ENCODE measurements around the gene NUP50.
"Not testable (repeated sequence)": the region's sequence is repeated elsewhere in the genome, so short reads cannot be mapped to it uniquely, and the experiment has no call there.

Gene NUP50

DNA sequence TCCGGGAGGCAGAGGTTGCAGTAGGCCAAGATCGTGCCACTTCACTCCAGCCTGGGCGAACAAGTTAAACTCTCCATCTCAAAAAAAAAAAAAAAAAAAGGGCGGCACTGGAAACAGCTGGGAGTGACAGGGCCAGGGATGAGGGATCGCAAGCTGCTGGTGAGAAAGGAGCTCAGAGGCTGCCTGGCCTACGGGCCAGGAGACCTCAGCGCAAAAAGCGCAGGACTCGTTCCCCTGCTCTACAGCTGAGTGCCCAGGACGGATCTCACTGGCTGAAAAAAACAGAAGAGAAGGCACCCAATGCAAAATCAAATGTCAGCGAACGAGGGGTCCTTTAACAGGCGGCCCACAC lies 650 bp upstream of the NUP50 start:
- no peak for DNase-seq

DNA sequence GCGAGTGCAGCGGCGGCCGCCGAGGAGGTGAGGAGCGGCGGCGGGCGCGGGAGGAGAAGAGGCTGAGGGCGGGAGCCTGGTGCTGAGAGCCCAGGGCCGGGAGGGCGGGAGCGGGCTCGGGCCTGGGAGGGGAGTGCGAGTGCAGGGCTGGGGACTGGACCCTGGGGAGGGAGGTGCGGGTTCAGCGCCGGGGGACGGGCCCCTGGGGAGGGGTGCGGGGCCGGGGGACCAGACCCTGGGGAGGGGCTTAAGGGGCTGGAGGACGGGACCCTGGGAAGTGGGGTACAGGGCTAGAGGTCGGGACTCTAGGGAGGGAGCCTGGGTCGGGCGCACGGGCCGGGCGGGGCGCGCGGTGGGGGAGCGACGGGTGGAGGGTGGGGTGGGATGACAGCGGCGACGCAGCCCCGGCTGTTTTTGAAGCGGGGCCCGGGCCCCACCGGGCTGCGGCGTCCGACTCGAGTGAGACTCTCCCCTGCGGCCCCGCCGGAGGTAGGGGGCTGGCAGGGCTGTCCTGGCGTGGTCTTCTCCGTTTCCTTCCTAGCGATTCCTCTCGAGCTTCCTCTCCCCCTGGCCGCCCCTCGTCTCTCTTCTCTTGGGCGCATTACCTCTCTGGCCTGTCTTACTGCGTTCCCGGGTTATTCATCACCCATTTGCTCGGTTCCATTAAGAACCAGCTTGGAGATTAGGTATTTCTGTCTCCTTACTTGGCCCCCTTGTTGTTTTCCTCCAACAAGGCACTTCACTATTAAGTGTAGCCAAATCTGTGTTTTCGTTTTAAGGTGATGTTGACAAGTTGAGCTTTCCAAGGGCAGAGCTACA lies 754 bp downstream of the NUP50 start:
- DNase-seq: no peak

DNA sequence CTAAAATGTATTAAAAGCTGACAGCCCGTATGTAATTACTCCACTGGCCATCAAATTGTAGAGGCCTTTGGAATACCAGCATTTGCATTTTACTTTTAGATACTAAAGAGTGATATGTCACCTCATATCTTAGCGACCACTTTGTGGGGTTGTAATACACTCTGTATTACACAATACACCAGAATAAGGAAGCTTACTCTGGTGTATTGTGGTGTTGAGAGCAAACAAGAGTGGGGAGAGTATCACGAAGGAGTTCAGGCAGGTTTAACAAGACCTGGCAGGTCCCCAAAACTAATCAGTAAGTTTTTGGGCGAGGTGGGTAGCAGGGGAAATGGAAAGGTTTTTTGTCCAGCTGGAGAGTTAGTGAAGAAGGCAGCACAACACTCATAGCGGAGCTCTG lies 3.2 kb downstream of the NUP50 start:
- no peak for DNase-seq

DNA sequence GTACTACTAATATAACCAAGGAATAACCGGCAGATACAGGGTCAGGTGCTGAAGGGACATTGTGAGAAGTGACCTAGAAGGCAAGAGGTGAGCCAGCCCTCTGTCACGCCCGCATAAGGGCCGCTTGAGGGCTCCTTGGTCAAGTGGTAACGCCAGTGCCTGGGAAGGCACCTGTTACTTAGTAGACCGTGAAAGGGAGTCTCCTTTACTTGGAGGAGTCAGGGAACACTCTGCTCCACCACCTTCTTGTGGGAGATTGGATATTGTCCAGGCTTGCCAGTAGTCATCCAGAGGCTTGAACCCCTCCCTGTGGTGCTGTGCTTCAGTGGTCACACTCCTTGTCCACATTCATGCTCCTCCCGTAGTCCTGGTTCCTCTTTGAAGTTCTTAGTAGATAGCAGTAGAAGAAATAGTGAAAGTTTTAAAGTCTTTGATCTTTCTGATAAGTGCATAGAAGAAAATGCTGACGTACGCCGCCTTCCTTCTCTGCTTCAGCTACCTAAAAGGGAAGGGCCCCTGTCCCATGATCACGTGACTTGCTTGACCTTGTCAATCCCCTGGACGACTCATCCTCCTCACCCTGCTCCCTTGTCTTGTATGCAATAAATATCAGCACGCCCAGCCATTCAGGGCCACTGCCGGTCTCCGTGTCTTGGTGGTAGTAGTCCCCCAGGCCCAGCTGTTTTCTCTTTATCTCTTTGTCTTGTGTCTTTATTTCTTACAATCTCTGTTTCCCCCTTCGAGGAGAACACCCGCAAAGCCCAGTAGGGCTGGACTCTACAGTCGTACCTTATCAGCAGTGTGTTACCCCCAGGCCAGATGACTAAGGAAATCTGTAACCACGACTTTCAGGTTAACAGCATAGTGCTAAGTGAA lies 6.1 kb downstream of the NUP50 start:
- DNase-seq: no peak

DNA sequence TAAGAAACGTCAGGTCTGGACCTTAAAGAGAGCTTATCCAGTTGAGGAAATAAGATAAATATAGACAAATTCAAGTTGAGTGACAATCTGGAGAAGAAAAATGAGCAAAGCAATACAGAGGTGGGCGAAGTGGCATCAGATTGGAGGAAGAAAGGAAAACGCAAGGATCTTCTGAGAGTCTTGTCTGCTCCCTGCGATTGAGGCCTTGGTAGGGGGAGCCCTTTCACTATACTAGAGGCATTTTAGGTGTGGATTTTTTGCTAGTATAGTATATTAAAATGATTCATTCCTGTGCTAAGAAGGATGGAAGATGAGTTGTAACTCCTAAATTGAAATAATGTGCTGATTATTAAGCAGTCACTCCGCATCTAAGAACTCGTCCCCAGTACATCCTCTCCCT lies 8.1 kb downstream of the NUP50 start:
- no peak for DNase-seq

DNA sequence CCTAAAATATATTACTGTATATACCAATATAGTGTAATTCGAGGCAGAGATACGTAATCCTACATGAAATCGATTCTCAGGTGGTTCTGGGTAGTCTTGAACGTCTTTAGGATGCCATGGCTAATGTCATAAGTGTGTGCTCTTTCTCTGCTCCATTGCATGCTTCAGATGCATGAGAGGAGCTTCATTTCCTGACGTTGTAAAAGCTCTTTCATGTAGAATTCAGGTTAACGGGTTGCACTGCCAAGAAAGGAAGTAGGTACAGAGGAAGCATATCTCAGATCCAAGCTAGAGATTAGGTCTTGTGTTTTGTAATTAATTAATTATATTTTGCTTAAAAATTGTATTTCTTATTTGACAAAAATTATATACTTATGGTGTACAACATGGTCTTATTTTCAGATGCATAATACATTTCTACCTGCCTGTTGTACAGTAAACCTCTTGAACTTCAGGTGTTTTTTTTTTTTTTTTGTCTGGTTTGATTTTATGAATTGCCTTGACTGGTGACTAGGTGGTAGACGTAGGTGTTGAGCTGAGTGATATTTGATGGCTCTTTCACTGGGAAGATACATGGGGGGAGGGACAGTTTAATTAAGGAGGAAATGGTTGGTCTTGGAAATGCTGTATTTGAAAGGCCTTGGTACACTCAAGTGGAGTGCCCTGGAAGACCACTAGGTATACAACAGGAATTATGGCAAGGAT lies 9.3 kb downstream of the NUP50 start:
- peak; percentile 67 for DNase-seq

DNA sequence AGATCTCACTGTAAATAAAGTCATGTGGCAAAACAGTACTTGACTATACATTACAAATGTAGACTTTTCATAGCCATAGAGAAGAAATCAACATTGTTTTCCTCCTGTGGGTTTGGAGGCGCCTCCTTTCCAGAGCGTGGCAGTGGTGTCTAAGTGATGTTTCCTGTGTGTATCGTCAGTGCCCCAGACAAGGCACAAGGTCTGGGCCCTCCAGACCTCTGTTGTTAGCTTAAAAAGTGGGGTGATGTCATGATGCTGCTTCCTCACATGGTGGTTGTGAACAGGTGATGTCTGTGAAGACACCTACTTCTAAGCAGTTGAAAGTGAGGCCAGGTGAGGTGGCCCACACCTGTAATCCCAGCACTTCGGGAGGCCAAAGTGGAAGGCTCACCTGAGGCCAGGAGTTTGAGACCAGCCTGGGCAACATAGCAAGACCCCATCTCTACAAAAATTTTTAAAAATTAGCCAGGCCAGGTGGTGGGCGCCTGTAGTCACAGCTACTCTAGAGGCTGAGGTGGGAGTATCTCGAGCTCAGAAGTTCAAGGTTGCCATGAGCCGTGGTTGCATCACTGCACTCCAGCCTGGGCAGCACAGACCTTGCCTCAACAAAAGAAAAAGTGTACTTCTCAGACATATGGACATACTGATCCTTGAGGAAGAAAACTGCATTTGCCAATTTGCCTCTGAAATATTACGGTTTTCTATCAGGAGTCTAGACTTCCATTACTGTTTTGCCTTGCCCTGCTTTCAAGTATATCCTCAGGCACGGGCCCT lies 15.7 kb downstream of the NUP50 start:
- DNase-seq: peak; percentile 58

DNA sequence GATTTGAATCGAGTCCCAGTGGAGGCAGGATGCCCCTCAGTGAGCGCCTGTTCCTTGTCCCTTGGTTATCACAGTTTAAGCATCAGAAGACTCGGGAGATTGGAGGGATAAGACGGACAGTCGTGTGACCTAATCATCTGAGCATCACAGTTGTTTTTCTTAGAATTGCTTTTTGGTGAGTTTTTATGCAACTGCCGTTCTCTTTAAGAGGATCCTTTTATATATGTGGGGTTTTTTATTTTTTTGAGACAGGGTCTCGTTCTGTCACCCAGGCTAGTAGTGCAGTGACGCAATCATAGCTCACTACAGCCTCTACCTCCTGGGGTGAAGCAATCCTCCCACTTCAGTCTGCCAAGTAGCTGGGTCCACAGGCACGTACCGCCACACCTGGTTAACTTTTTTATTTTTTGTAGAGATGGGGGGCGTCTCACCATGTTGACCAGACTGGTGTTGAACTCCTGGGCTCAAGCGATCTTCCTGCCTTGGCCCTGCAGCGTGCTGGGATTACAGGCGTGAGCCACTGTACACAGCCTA lies 16.5 kb downstream of the NUP50 start:
- no peak for DNase-seq

DNA sequence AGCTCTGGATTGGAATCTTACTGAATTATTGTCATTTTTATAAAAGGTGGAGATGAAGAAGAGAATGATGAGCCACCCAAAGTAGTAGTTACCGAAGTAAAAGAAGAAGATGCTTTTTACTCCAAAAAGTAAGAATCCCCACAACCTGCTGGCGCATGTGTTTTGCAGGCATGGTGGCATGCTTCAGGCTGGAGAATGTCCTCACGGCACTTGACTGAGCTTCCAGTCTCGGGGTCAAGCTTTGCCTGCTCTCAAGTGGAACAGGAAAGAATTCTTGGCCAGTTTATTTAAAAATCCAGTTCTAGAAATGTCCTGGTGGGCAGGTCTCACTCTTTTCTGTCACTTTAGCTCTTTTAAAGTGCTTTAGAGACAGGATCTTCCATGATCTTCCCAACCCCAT lies 17.5 kb downstream of the NUP50 start:
- no peak for DNase-seq

DNA sequence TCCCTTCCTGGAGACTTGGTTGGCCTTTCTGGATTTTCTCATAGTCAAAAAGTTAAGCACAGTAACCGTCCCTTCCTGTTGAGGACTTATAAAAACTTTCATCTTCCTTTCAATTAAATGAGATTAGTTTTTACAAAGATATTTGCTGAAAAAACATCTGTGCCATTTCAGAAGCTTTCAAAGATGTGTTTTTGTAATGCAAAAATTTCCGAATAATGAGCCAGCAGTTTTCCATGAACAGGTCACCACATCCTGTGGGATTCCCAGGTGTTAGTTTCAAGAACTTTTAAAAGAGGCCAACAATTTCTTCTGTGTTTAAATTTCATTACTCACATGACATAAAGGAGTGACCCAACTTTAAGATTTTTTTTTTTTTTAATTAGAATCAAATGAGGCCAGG lies 18.0 kb downstream of the NUP50 start:
- no peak for DNase-seq

DNA sequence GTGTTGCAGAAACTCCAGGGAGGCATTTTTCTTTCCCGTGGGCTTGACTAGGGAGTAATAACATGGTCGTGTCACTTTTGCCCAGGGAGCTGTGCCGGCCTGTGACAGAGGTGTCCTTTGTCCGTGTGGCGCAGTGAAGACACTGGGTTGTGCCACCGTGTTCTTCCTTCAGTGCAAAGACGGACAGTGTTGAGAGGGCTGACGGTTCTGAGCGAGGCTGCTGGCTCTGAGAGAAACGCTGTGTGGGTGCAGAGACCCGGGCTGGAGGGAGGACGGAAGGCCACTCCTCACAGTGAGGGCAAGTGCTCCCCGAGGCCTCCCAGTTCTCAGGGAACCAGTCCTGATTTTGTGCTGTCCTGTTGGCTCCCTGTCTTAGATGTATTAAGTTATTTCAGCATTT lies 20.2 kb downstream of the NUP50 start:
- no peak for DNase-seq

DNA sequence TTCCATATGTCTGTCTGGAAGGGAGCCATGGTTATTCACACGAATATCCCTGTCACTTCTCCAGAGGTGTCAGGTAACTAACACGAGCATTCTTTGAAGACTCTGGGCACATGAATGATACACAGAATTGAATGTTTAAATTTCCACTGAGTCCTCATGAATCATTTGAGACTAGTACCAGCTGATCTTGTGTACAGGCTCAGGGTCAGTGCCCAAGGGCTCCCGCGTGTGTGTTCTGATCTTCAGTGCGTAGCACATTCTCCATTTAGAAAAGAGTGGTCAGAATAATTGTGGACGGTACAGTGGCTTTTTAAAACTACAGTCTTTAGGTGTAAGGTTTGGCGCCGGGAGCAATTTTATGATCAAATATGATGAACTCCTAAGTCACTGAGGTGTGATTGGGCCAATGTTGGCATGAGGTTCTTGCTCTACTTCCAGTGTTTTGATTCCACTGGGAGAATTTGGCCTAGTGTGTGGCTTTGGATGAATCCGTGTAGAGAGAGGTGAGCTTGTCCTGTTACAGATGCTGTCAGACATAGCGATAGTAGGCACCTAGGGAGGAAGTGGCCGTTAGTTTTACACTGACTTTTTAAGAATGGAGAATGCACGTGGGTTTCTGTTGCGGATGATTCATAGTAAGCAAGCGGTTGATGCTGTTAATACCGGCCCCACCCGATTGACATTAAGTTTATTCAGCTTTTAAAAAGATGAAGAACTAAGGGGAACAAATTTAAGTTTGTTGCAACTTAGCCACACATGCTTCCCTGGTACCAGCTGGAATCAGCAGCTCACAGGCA lies 22.2 kb downstream of the NUP50 start:
- no peak for DNase-seq

DNA sequence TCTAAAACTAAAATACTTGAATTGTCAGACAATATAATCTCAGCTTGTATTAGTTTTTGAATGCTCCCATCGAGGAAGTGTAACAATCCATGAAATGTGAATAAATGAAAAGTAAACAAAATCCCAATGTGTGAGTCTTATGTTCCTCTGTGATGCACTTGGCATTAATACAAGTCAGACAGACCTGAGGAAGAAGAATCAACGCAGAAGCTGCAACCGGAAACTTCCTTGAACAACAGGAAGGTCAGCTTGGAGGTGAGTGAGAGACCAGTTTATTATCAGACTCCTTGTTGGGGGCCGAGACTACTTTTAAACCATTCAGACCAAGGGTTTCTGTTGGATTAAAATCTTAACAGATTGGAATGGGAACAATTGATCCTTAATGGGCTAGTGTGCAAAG lies 24.2 kb downstream of the NUP50 start:
- no peak for DNase-seq

DNA sequence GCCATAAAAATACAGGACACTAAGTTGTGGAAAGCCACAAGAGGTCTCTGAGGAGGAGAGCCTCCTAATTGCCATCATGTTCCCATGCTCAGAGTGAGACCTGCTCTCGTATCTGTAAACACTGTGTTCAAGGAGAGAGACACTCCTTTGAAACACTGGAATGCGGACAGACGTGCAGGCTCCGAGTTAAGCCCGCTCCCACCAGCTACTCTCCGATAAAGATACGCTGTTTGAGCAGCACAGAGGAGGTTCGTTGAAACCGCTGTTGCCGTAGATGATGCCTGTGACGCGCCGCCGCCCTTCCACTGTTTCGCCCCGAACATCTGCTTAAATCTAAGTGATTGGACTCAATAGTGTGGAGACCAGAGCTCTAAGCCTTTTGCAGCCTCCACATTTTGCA lies 25.1 kb downstream of the NUP50 start:
- DNase-seq: no peak

DNA sequence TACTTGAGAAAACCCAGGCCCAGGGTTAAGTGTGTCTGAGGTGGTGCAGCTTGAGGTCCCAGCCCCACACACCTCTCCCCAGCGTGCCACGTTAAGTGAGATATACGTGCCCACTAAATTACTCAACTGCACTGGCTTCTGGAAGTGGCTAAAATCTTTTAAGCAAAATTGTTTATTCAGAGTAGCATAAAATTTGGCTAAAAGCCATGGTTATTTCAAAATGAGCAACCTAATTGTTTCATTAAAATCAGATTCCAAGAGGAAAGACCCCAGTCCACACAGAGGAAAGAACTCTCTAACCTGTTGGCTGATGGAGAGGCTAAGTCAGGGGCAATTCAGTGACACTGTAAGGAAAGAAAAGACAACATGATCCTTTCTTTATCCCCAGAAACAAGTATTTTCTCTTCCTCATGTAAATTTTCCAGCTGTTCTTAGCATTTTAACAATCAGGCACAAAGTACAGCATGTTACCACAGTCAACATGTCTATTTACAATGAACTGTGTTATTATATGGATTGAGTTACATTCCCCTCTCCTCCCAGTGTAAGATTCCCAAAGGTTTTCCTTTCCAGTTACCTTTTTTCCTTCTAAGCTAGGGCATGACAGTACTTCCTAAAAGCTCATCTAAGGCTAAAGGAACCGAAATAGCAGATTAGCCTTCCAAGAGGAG lies 26.6 kb downstream of the NUP50 start:
- no peak for DNase-seq

DNA sequence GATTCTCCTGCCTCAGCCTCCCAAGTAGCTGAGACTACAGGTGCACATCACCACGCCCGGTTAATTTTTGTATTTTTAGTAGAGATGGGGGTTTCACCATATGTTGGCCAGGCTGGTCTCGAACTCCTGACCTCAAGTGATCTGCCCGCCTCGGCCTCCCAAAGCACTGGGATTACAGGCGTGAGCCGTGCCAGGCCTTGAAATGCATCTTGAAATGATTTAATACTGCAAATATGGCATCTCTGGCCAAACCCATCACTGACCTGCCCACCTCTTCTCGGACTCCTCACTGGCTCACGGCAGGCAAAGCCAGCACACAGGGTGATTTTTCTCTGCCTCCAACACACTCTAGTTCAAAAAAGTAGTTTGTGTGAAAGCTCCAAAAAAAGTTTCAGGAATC lies 28.0 kb downstream of the NUP50 start:
- not testable (repeated sequence) for DNase-seq

DNA sequence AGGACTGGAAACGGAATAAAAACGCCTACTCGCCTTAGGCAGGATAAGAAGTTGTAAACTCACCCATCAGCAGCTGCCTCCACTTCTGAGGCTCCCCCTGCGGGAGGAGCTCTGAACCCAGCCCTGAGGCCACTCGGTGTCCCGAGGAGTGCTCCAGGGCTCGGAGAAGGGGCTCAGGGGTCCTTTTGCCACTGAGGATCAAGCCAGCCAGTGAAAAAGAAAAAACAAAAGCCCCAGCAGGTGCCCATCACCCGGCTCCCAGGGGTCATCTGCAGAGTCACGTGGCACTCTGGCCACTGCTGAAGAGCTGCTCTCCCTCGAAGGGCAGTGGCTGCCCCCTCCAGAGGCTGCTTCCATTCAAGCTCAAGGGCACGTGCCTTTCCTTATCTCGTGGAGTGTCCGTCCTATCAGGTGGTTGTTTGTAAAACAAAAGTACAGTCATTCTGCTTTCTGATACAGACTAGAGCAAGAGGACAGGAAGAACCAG lies 29.0 kb downstream of the NUP50 start:
- DNase-seq: no peak

DNA sequence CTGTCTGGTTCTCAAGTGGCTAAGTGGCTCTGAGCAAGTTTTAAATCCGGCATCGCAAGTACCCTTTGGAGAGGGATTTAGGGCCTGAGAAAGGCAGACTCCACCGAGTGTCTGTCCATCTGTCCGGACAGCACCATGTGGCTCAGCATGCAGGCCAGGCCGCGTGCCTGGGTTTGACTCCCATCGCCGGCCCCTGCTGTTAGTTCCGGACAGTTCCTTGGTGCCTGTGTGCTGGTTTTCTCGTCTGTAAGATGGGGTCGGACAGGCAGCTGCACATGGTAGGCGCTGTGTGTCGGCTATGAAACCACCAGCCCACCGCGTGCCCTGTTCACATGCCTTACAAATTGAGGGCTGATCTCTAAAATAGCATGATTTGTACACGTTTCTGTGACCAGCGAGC lies 31.0 kb downstream of the NUP50 start:
- no peak for DNase-seq

DNA sequence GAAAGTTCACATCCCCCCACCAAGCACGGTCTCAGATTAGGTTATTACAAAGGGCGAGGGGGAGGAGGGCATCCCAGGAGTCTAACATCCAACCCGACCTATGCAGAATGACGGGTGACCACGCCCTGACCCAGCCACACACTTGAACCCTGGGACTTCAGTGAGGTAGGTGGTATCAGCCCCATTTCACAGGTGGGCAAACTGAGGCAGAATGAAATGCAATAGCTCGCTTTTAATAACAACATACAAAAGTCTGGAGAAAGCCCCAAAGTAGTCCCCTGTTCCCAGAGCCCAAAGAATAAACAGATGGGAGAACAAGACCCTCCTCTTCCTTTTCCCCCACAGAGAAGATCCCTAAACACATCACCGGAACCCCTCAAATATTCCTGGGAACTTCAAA lies 31.9 kb downstream of the NUP50 start:
- DNase-seq: no peak

DNA sequence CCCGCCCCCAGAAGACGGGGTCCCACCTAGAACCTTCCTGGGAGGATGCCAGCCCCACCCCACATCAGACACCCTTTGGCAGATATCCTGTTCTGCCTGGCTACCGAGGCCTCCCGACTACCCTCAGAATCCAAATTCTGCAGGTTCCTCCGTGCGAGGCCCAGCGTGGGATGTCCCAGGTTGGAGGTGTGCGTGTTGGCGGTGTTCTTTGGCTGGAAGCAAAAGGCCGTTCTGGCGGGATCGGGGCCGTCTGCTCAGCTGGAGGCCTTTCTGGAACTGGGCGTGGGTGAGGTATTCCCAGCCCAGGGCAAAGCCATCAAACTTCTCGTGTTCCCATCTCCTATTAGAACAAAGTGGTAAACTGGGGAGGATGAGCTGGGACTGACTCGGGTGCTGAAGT lies 32.6 kb downstream of the NUP50 start:
- no peak for DNase-seq

Measured in CD4-positive, alpha-beta T cell treated with Interleukin-17A for 1 hour (primary cell).